Purkinje cell (primary cell): Measurements from ENCODE around the gene TMEM30A. TPM values are rescaled to one million over a fixed set of nuclear protein-coding genes. Genes with fewer than 3 reads are reported as not detected.

ENCODE experiments used
- polyA plus RNA-seq: library from polyadenylated mRNA; unstranded; fragments of >200 nt; fragmentation: Nextera tagmentation; gene quantifications from 2 replicates; pipeline ENCODE4 v1.2.1, GENCODE V29; 2014

TMEM30A gene
- 92.1 and 98.1 TPM in 2 replicates for polyA plus RNA-seq

GRCh38 chr6:75284632-75285282 is at the start of gene TMEM30A:
TMEM30A (minus strand) TSS chr6:75284792; CDS start chr6:75284638, 154 bp downstream.

GRCh38 chr6:75243333-75244062 is 41.1 kb downstream of the TMEM30A start, which contains the start of gene COX7A2:
COX7A2 (minus strand) TSS chr6:75243801; CDS start chr6:75243734, 67 bp downstream.

GRCh38 chr6:75205776-75206575 is 78.6 kb downstream of the TMEM30A start, which contains the start of gene COL12A1:
COL12A1 (minus strand) TSS chr6:75206053; CDS start chr6:75202792, 3,261 bp downstream.

Other genes with a start within 250 kb of the TMEM30A start
- 2.8 TPM in 1 of 2 replicates, not detected in the other for gene COL12A1, start 78.7 kb downstream of the TMEM30A start, polyA plus RNA-seq
- 3,025 and 3,655 TPM in 2 replicates for gene COX7A2, start 41.0 kb downstream of the TMEM30A start, polyA plus RNA-seq
- gene FILIP1, start 209.0 kb upstream of the TMEM30A start, polyA plus RNA-seq: 0.32 and 2.6 TPM in 2 replicates